Endothelial cell of umbilical vein (primary cell): ENCODE data around the gene PPFIBP1. TPM values are rescaled to one million over a fixed set of nuclear protein-coding genes. Genes with fewer than 3 reads are reported as not detected.

Experiments
- BruUV-seq: library from RNA; stranded (reverse); fragments of 400-500 nt; replicated peaks from 2 replicates; lab custom pipeline; 2021; lab: Mats Ljungman, UMichigan
- CTCF ChIA-PET: fragments of 300-600, 350-600 bp; sonication (Branson Sonifier 250); formaldehyde crosslinking; loops from one replicate; lab custom pipeline; 2021; ENCODE audit warnings: antibody characterized with exemption, inconsistent platforms; lab: Charles Lee
- POLR2A ChIA-PET: fragments of 300-600, 350-600 bp; sonication (Branson Sonifier 250); formaldehyde crosslinking; loops from one replicate; lab custom pipeline; 2021; ENCODE audit warnings: antibody characterized with exemption, inconsistent platforms; lab: Charles Lee
- DNase-seq: peaks from one replicate; pipeline ENCODE4 v3.0.0-alpha.2; 2011; ENCODE audit warnings: low read depth, low spot score
- FAIRE-seq: peaks from 2 replicates; lab custom pipeline; 2011; peaks lifted over from hg19 to GRCh38; lab: Jason Lieb, UNC
- H2AFZ ChIP-seq: 2 replicates; pipeline ENCODE4 v1.6.0; 2012; ENCODE audit warnings: low read depth, low read length, control low read depth, inconsistent platforms
- H3K27ac ChIP-seq: 2 replicates; pipeline ENCODE4 v1.5.1; 2011; ENCODE audit warnings: low read depth, mild to moderate bottlenecking, control low read depth, low read length, moderate library complexity; ENCODE audit not compliant: insufficient read depth
- H3K27me3 ChIP-seq, 2 experiments: 2 replicates each; pipeline versions ENCODE4 v1.6.0 to v1.6.1; 2011; ENCODE audit warnings: low read length in 2 of 2, mixed read lengths in 1 of 2; ENCODE audit not compliant: control insufficient read depth in 2 of 2, insufficient read depth in 2 of 2
- H3K36me3 ChIP-seq, 2 experiments: 2 replicates in 1 of 2; 3 replicates in 1 of 2; pipeline ENCODE4 v1.5.1; 2011; ENCODE audit warnings: low read length in 2 of 2, mild to moderate bottlenecking in 1 of 2, moderate library complexity in 1 of 2; ENCODE audit not compliant: control insufficient read depth in 2 of 2, insufficient read depth in 2 of 2; ENCODE audit errors: extremely low read depth in 1 of 2
- H3K4me1 ChIP-seq: 3 replicates; pipeline ENCODE4 v1.5.1; 2011; ENCODE audit warnings: mild to moderate bottlenecking, low read length; ENCODE audit not compliant: control insufficient read depth, insufficient read depth; ENCODE audit errors: extremely low read depth
- H3K4me2 ChIP-seq: 2 replicates; pipeline ENCODE4 v1.6.1; 2011; ENCODE audit warnings: low read length, control low read depth, mixed read lengths; ENCODE audit not compliant: insufficient read depth
- H3K4me3 ChIP-seq, 3 experiments: fragments of 200-600 bp in 1 of 3; sonication (generic), shearing (Covaris generic) in 1 of 3; replicated peaks in 1 of 3; 2 replicates each; pipeline ENCODE4 v1.5.1; 2011 to 2016; ENCODE audit warnings: control low read depth in 3 of 3, low read length in 3 of 3, mild to moderate bottlenecking in 2 of 3, inconsistent platforms in 1 of 3, low read depth in 1 of 3, moderate library complexity in 1 of 3; ENCODE audit not compliant: insufficient read depth in 1 of 3
- H3K79me2 ChIP-seq: 2 replicates; pipeline ENCODE4 v1.6.0; 2012; ENCODE audit warnings: low read length, inconsistent platforms; ENCODE audit not compliant: control insufficient read depth, insufficient read depth
- H3K9ac ChIP-seq: replicated peaks from 2 replicates; pipeline ENCODE3; 2011; ENCODE audit warnings: low read length, control low read depth; ENCODE audit not compliant: insufficient read depth; ENCODE audit errors: extremely low read depth
- H3K9me1 ChIP-seq: replicated peaks from 3 replicates; pipeline ENCODE4 v1.6.0; 2011; ENCODE audit warnings: mild to moderate bottlenecking, low read length; ENCODE audit not compliant: control insufficient read depth, insufficient read depth; ENCODE audit errors: extremely low read depth
- H3K9me3 ChIP-seq: replicated peaks from 2 replicates; pipeline ENCODE4 v1.5.1; 2012; ENCODE audit warnings: low read length, inconsistent platforms; ENCODE audit not compliant: control insufficient read depth, insufficient read depth
- H4K20me1 ChIP-seq: replicated peaks from 2 replicates; pipeline ENCODE3; 2011; ENCODE audit warnings: mild to moderate bottlenecking, low read length; ENCODE audit not compliant: control insufficient read depth, insufficient read depth; ENCODE audit errors: extremely low read depth
- MAX ChIP-seq: IDR thresholded peaks from 2 replicates; pipeline ENCODE4 v1.6.1; 2011; ENCODE audit not compliant: insufficient read depth, insufficient read length
- MYC ChIP-seq: IDR thresholded peaks from one replicate; pipeline ENCODE4 v1.6.1; 2011; ENCODE audit warnings: mild to moderate bottlenecking, low read depth, low read length
- POLR2AphosphoS5 ChIP-seq: IDR thresholded peaks from 2 replicates; pipeline ENCODE4 v1.6.1; 2012; ENCODE audit warnings: low read depth, mild to moderate bottlenecking, control low read depth, low read length, moderate library complexity; ENCODE audit not compliant: insufficient read depth
- dilution Hi-C: fragments of 300-500 bp; cut with MboI; formaldehyde crosslinking; loops from one replicate; pipeline ENCODE4 v1.15.0; 2019; ENCODE audit warnings: low sequenced_read_pairs; ENCODE audit not compliant: extremely low pct_ligation_motif_present
- intact Hi-C: fragments of 100-400 bp; cut with micrococcal nuclease; formaldehyde crosslinking; loops from one replicate; pipeline ENCODE4 v1.10.0; 2022
- polyA plus RNA-seq, 4 experiments: library from polyadenylated mRNA; depleted of rRNA in 3 of 4; stranded (reverse) in 3 of 4; unstranded in 1 of 4; fragments of >200 nt; gene quantifications; 2 replicates each; pipeline versions ENCODE4 v1.2.1 to v1.2.3, GENCODE V29; 2011 to 2012; ENCODE audit warnings: missing spikeins in 1 of 4
- total RNA-seq: library from RNA; stranded (reverse); gene quantifications from 2 replicates; pipeline ENCODE4 v1.2.3, GENCODE V29; 2021
- TF ChIP-seq, protein P1 (sequence below), 2 donors: IDR thresholded peaks; 1 replicate in 1 of 2; 2 replicates in 1 of 2; pipeline ENCODE4 v1.5.1; 2011; ENCODE audit warnings: low read length in 2 of 2, mild to moderate bottlenecking in 2 of 2, moderate library complexity in 2 of 2, control low read depth in 1 of 2, inconsistent platforms in 1 of 2, low read depth in 1 of 2; ENCODE audit not compliant: insufficient read depth in 1 of 2; ENCODE audit errors: extremely low read depth in 1 of 2

PPFIBP1 gene
- total and polyA plus RNA-seq, 2 donors (not counting 3 experiments of a cell fraction or from before 2014, with no cell fraction given): 45.5 to 154 TPM

DNA sequence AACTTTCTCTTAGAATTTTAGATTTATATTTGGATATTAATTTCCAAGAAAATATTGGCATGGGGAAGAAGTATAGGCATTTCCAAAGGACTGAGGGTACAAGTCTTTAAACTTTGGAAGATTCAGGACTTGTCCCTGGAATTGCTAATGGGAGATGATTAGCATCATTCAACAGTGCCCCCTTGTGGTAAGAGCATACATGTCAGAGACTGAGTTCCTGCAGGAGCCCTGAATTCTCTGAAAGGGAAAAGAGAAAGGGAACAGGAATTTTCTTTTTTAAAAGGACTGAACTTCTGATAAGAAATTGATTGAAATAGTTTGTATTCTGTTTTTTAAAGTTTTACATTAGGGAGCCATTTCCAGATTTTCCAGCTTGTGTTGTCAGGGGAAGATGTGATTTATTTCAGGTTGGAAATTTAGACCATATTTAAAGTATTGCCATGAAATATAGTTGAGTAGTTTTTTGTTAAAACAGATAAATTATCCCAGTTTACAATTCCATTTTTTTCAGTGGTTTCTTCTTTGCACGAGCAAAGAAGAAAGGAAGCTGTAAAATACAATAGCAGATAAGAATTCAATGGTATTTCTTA is 128.3 kb downstream of the PPFIBP1 start:
- no peaks in the 10 kb centered on the region for H4K20me1 ChIP-seq
- ChIA-PET CTCF (interaction anchor here (0.7 to 3.4 kb wide), 10 partner anchors 10 to 333 kb away, joined by 3 to 23 read pairs (median 3); partner anchors contain the start of gene BMAL2), POLR2A (no interaction called here)
- no peak overlapping the region for H3K9ac ChIP-seq
- H2AFZ ChIP-seq: no peak overlapping the region
- TF ChIP-seq, protein P1, sequence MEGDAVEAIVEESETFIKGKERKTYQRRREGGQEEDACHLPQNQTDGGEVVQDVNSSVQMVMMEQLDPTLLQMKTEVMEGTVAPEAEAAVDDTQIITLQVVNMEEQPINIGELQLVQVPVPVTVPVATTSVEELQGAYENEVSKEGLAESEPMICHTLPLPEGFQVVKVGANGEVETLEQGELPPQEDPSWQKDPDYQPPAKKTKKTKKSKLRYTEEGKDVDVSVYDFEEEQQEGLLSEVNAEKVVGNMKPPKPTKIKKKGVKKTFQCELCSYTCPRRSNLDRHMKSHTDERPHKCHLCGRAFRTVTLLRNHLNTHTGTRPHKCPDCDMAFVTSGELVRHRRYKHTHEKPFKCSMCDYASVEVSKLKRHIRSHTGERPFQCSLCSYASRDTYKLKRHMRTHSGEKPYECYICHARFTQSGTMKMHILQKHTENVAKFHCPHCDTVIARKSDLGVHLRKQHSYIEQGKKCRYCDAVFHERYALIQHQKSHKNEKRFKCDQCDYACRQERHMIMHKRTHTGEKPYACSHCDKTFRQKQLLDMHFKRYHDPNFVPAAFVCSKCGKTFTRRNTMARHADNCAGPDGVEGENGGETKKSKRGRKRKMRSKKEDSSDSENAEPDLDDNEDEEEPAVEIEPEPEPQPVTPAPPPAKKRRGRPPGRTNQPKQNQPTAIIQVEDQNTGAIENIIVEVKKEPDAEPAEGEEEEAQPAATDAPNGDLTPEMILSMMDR (IDR thresholded peaks at IDR 0.05; ENCODE audit: extremely low read depth in 1 of 2, insufficient read depth in 1 of 2, low read depth in 1 of 2, low read length in 2 of 2): peak; percentile 67 to 69
- TF ChIP-seq MYC (no peak), MAX (no peak), POLR2AphosphoS5 (no peak)
- H3K9me1 ChIP-seq: no peaks in the 10 kb centered on the region
- H3K79me2 ChIP-seq: no peaks in the 10 kb centered on the region
- H3K4me3 ChIP-seq: no peak overlapping the region
- DNase-seq (peak; percentile 86), FAIRE-seq (peak; percentile 70)
- no peaks in the 10 kb centered on the region for H3K9me3 ChIP-seq
- H3K27ac ChIP-seq: no peak overlapping the region
- intact Hi-C loops (loop anchor here (1.0 to 5.0 kb wide), 6 partner anchors 127 to 320 kb away; partner anchors contain the start of gene BMAL2), dilution Hi-C loops (no loop called here)
- peaks cover 2% of the 10 kb centered on the region in 2 experiments for H3K36me3 ChIP-seq
- no peaks in the 10 kb centered on the region for H3K27me3 ChIP-seq
- H3K4me2 ChIP-seq: no peak overlapping the region
- peaks cover 8% of the 10 kb centered on the region for H3K4me1 ChIP-seq
- BruUV-seq: no TSS peak
